Measurements from ENCODE around the gene ADRM1.

Gene ADRM1

GRCh38 chr20:62314711-62315302 is 12.0 kb downstream of the ADRM1 start:
- no peak for DNase-seq (ENCODE audit: low read depth)
- no peak overlapping the region for H3K4me3 ChIP-seq (ENCODE audit: low read depth, low read length)
- no peak for TF ChIP-seq CTCF (conservative IDR thresholded peaks at IDR 0.05; ENCODE audit: low read depth, low read length)

GRCh38 chr20:62315773-62316172 is 13.0 kb downstream of the ADRM1 start:
- H3K4me3 ChIP-seq (ENCODE audit: low read depth, low read length) = no peak overlapping the region
- TF ChIP-seq CTCF (conservative IDR thresholded peaks at IDR 0.05; ENCODE audit: low read depth, low read length) = no peak
- no peak for DNase-seq (ENCODE audit: low read depth)

- no peak for TF ChIP-seq CTCF (conservative IDR thresholded peaks at IDR 0.05; ENCODE audit: low read depth, low read length)
- no peak for DNase-seq (ENCODE audit: low read depth)
- H3K4me3 ChIP-seq (ENCODE audit: low read depth, low read length) = no peak overlapping the region
Measured at GRCh38 chr20:62316331-62317166, 13.8 kb downstream of the ADRM1 start.

GRCh38 chr20:62317167-62317655 is 14.4 kb downstream of the ADRM1 start:
- H3K4me3 ChIP-seq (ENCODE audit: low read depth, low read length) = no peak overlapping the region
- no peak for TF ChIP-seq CTCF (conservative IDR thresholded peaks at IDR 0.05; ENCODE audit: low read depth, low read length)
- DNase-seq (ENCODE audit: low read depth) = no peak

- peak; percentile 11 for DNase-seq (ENCODE audit: low read depth)
- no peak overlapping the region for H3K4me3 ChIP-seq (ENCODE audit: low read depth, low read length)
- TF ChIP-seq CTCF (conservative IDR thresholded peaks at IDR 0.05; ENCODE audit: low read depth, low read length) = no peak
Measured at GRCh38 chr20:62318400-62319345, 15.9 kb downstream of the ADRM1 start.

- no peak for TF ChIP-seq CTCF (conservative IDR thresholded peaks at IDR 0.05; ENCODE audit: low read depth, low read length)
- no peak overlapping the region for H3K4me3 ChIP-seq (ENCODE audit: low read depth, low read length)
Measured at GRCh38 chr20:62319346-62319909, 16.6 kb downstream of the ADRM1 start.

More at GRCh38 chr20:62319346-62319909, 16.6 kb downstream of the ADRM1 start:
- DNase-seq (ENCODE audit: low read depth) = no peak
